Ramos (cell line): ENCODE measurements around the gene FKBP9.
"Not testable (repeated sequence)": the region's sequence is repeated elsewhere in the genome, so short reads cannot be mapped to it uniquely, and the experiment has no call there.

Experiments
- in situ Hi-C: fragments of 300-500 bp; cut with MboI; formaldehyde crosslinking; loops from one replicate; pipeline ENCODE4 v1.14.3; 2022; ENCODE audit warnings: low sequenced_read_pairs; ENCODE audit not compliant: unreplicated experiment

The FKBP9 gene, protein sequence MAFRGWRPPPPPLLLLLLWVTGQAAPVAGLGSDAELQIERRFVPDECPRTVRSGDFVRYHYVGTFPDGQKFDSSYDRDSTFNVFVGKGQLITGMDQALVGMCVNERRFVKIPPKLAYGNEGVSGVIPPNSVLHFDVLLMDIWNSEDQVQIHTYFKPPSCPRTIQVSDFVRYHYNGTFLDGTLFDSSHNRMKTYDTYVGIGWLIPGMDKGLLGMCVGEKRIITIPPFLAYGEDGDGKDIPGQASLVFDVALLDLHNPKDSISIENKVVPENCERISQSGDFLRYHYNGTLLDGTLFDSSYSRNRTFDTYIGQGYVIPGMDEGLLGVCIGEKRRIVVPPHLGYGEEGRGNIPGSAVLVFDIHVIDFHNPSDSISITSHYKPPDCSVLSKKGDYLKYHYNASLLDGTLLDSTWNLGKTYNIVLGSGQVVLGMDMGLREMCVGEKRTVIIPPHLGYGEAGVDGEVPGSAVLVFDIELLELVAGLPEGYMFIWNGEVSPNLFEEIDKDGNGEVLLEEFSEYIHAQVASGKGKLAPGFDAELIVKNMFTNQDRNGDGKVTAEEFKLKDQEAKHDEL

GRCh38 chr7:32957326-32958045, at the start of gene FKBP9:
Gene FKBP9 (plus strand): TSS chr7:32957440. CDS start chr7:32957574, 134 bp downstream.
- in situ Hi-C loops = no loop called here

DNA sequence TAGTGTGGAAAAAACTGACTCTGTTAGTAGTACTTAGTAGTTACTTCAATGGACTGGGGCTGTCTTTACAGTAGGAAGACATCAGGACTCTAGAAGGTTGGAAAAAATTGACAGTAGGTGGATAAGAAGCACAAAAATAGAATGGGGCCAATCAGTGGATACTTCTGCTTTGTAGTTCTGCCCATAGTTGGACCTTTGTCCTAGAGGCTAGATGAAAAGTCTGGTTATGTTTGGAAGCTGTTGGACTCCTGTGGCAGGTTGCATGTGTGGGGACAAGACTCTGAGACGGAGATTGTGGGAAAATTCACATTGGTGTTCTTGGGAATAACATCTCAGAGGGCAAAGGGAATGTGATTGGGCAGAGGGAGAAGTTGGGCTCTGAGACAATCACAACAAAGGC, 47.0 kb upstream of the FKBP9 start:
- in situ Hi-C loops = no loop called here

DNA sequence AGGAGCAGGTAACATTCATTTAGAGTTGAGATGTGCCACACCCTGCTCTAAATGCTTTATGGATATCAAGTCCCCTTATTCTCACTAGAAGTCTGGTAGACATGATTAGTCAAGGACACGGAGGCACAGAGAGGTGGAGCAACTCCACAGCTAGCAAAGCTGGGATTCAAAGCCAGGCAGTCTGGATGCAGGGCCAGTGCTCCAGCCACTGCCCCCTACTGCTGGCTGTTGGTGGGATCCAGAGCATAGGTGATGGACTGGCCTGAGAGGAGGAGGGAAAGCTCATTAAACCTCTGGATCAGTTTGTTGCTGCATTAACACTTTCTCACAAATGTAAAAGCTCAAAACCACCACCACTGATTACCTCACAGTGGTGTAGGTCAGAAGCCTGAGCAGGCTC, 43.1 kb upstream of the FKBP9 start:
- in situ Hi-C loops = no loop called here

DNA sequence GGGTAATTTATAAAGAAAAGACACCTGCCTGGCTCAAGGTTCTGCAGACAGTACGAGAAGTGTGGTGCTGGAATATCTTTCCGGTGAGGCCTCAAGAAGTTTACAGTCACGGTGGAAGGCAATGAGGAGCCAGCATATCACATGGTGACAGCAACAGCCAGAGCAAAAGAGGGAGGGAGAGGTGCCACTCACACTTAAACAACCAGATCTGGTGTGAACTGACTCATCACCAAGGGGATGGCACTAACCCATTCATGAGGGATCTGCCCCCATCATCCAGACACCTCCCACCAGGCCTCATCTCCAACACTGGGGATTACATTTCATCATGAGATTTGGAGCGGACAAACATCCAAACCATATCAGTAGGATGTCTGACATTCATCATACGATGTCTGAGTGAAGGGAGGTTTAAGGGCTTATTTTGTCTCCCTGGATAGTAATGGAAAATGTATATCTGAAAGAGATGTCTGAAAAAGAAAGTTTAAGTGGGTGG, 42.2 kb upstream of the FKBP9 start:
- in situ Hi-C loops = no loop called here

DNA sequence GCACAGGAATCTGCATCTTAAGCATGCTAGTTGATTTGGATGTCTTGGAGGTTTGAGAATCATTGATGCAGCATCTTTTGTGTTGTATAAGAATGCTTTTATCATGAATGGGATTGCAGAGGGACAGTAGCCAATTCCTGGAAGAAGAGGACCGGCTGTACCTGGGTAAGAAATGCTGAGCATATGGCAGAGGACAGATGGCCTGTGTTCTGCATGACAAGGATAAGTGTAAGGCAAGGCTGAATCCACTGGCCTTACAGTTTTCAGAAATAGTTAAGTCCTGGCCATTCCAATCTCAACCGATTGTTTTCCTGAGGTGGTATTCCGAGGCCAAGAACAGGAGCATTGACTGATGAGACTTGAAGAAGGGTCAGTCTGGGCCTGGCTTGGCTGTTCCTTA, 41.2 kb upstream of the FKBP9 start:
- in situ Hi-C loops = no loop called here

GRCh38 chr7:32916994-32917393, 40.2 kb upstream of the FKBP9 start:
- in situ Hi-C loops = not testable (repeated sequence)

DNA sequence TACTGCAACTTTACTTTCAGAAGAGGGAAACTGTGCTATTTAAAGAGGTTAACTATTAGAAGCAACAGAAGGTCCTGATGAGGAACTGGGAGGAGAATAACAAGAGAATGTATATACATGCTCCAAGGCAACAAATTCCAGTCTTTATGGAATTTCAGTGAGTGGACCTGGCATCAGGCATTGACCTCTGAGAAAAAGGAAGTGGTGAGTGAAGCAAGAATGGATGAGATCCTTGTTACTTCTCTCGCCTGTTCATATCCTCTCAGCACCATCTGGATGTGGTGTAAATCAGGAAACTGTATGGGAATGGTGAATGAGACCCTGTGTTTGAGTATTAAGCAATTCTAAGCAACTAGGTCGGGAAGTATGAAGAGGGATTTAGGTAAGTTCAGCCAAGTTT, 35.3 kb upstream of the FKBP9 start:
- in situ Hi-C loops = no loop called here

GRCh38 chr7:32928785-32929298, 28.4 kb upstream of the FKBP9 start:
- in situ Hi-C loops = no loop called here

GRCh38 chr7:32929430-32930143, 27.7 kb upstream of the FKBP9 start:
- in situ Hi-C loops = no loop called here

DNA sequence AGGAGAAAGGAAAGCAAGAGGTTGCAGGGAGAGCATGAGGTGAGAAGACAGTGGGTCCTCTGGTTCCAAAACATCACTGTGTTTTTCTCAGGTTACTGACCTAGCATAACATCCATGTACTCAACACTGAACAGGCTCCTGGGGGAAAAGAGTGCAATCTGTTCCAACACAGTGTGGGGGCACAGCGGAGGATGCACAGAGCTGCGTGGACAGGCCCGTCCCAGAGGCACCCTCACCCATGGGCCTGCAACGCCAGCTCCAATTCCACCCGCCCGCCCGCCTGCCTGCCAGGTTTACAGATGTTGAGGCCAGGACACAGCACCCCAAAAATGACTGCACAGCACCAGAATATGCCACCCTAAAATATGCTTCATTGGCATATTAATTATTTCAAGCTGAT, 26.9 kb upstream of the FKBP9 start:
- in situ Hi-C loops = no loop called here

GRCh38 chr7:32935558-32935957, 21.7 kb upstream of the FKBP9 start:
- in situ Hi-C loops = no loop called here

GRCh38 chr7:32936689-32937088, 20.6 kb upstream of the FKBP9 start:
- in situ Hi-C loops = no loop called here

GRCh38 chr7:32937344-32938174, 19.7 kb upstream of the FKBP9 start:
- in situ Hi-C loops = no loop called here

- in situ Hi-C loops = no loop called here
These were observed 16.1 kb upstream of the FKBP9 start for GRCh38 chr7:32941181-32941580.

- in situ Hi-C loops = no loop called here
These were observed 15.4 kb upstream of the FKBP9 start for GRCh38 chr7:32941681-32942414.

GRCh38 chr7:32942415-32943251, 14.6 kb upstream of the FKBP9 start:
- in situ Hi-C loops = no loop called here

DNA sequence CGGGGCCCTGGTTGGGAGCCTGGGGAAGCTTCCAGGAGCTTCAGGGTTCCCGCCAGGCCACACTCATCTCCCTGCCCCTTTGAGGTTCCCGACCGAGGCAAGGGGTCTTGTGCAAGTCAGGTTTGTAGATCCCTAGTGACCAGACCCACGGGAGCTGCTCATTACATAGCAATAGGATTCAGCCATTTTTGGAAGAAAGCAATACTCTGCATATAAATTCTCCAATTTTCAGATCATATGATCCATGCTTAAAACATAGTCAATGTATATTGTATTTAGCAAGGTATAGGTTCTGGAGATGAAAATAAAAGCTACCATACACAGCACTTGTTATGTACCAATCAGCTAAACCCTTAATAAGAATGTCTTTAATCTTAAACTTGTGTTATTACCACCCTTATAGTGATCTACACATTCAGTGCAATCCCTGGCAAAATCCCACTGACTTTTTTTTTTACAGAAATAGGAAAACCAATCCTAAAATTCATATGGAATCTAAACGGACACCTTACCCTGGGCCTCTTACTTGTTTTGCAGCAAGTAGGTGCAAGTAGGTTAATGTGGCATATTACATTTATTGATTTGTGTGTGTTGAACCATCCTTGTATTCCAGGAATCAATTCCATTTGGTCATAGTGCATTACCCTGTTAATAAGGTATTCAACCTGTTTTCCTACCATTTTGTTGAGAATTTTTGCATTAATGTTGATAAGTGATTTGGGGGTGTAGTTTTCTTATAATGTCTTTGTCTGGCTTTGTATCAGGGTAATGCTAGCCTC, 13.8 kb upstream of the FKBP9 start:
- in situ Hi-C loops = no loop called here
